ENCODE data around the gene HIBCH.

GRCh38 chr2:190188289-190188688 lies 131.3 kb downstream of the HIBCH start:
- no peak for TF ChIP-seq POLR2A (IDR thresholded peaks at IDR 0.05; ENCODE audit: low read depth, low read length)
- no peak for TF ChIP-seq POLR2AphosphoS5 (IDR thresholded peaks at IDR 0.05; ENCODE audit: low read depth, low read length)
- no peak for TF ChIP-seq POU2F2 (IDR thresholded peaks at IDR 0.05; ENCODE audit: low read depth, low read length)
- TF ChIP-seq TAF1 (IDR thresholded peaks at IDR 0.05; ENCODE audit: low read depth, low read length) = no peak
- TF ChIP-seq SPI1 (IDR thresholded peaks at IDR 0.05; ENCODE audit: low read depth, low read length) = no peak
- TF ChIP-seq PAX5 (IDR thresholded peaks at IDR 0.05; ENCODE audit: insufficient read depth, low read length, severe bottlenecking) = no peak

Data from GM12891 (cell line).